CD4-positive, alpha-beta T cell treated with Interleukin-4 for 1 hour (primary cell): ENCODE measurements around the gene TIAM1.

ENCODE experiments used
- DNase-seq, 2 donors: peaks; one replicate each; pipeline ENCODE4 v3.0.0-alpha.2; 2020 to 2022

The TIAM1 gene, protein sequence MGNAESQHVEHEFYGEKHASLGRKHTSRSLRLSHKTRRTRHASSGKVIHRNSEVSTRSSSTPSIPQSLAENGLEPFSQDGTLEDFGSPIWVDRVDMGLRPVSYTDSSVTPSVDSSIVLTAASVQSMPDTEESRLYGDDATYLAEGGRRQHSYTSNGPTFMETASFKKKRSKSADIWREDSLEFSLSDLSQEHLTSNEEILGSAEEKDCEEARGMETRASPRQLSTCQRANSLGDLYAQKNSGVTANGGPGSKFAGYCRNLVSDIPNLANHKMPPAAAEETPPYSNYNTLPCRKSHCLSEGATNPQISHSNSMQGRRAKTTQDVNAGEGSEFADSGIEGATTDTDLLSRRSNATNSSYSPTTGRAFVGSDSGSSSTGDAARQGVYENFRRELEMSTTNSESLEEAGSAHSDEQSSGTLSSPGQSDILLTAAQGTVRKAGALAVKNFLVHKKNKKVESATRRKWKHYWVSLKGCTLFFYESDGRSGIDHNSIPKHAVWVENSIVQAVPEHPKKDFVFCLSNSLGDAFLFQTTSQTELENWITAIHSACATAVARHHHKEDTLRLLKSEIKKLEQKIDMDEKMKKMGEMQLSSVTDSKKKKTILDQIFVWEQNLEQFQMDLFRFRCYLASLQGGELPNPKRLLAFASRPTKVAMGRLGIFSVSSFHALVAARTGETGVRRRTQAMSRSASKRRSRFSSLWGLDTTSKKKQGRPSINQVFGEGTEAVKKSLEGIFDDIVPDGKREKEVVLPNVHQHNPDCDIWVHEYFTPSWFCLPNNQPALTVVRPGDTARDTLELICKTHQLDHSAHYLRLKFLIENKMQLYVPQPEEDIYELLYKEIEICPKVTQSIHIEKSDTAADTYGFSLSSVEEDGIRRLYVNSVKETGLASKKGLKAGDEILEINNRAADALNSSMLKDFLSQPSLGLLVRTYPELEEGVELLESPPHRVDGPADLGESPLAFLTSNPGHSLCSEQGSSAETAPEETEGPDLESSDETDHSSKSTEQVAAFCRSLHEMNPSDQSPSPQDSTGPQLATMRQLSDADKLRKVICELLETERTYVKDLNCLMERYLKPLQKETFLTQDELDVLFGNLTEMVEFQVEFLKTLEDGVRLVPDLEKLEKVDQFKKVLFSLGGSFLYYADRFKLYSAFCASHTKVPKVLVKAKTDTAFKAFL (N-terminal part only)

DNA sequence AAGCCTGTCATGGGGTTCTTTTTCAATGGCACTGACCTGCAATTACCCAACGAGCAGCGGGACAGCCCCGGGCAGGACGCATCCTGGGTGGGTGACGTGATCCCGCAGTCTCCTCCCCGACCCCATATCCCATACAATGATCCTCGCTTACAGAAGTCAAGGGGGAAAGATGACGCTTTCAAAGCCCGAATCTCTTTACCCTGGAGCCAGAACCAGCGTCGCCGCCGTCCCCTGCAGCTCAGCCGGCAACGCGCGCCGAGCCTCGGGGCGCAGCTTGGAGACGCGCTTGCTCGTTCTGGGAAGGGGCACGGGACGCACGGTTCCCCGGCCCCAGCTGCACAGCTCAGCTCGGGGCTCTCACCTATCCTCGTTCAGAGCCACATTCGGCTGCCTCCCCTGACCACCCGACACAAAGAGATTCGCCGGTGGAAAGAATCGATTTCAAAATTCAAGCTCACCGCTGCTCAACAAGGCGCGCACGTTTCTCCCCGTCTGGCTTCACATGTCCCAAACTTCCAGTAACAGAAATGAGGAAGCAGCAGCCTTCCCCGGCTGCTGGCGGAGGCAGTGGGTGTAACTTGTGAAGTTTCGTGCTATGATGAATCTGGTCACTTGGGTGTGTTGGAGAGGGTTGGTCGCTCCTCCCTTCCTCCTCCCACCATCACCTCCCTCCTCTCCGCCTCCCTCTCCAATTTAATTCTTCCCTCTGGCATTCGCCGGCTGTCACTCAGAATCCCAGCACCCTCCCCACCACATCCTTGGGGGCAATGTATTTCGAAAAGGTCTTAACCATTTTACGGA, at the start of gene TIAM1:
Gene TIAM1 (minus strand): TSS at position 582 of the 801 bp plus-strand sequence. CDS start 77,289 bp downstream, outside the sequence.
- peak in 1 of 2 donors; percentile 56 for DNase-seq

DNA sequence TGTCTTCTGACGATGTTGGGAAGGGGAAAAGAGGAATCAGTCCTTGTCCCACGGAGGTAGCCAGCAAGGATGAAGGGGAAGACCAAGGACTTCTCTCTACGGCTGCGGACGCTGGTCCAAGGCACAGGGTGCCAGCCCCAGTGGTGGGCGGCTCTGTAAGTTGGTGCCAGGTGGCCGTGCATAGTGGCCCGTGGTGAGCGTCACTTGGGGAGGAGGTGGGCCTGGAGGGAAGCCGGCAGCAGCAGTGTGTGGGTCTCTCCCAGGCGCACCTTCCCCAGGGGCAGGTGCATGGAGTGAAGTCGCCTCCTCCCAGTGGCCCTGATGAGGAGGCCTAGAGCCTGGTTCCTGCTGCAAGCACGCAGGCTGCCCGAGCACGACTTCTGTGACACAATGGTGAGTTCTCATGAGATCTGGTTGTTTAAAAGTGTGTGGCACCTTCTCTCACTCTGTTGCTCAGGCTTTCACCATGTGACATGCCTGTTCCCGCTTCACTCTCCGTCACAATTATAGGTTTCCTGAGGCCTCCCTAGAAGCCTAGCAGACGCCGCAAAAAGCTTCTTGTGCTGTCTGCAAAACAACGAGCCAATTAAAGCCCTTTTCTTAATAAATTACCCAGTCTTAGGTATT, 43.6 kb upstream of the TIAM1 start:
- DNase-seq: no peak

DNA sequence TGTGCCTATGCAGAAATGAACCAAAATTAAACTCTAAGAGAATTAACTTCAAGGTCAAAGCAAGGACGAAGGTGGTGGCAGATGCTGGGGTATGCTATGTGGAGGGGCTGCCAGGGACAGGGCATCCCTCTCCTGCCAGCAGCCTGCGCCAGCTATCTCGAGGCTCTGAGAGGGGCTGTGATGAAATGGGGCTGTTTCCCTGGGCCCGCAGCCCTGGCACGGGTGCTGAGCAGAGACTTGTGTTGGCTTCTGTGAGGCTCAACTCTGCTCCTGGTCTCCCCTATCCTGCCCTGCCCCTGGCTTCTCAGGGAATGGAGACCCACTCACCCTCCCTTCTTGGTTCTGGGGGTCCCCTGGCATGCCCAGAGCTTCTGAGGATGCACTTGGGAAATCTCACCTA, 41.9 kb upstream of the TIAM1 start:
- no peak for DNase-seq

DNA sequence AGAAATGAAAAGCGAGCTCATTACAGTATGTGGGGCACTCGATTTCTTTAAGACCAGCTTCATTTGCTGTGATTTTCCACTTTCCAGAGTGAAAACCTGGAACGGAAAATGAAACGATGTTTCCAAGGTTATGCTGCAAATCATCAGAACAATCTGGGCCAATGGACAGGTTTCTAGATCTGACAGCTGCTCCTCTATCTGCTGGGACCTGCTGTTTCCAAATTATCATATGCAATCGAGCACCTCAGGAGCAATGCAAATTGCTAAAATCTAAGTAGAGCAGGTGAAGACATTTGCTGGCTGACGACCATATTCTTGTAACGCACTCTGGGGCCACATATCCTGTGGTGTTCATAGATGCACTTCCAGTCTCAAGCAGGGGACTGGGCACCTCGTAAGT, 39.7 kb upstream of the TIAM1 start:
- no peak for DNase-seq

DNA sequence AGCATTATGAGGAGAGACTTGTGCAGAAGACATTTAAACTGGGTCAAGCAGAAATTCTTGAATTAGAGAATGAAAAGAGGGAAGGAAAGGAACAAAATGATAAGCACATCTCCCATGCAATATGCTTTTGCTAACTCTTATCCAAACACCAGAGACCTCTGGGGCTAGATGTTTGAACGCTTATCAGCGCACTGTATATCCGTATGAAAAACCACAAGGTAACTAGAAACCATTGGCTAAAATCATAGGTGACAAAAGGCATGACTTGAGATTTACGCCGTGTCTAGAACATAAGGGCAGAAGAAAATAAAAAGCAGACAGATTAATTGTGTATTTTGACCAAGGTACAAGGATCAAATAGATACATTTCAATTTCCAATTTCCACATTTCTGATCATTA, 38.0 kb upstream of the TIAM1 start:
- no peak for DNase-seq

DNA sequence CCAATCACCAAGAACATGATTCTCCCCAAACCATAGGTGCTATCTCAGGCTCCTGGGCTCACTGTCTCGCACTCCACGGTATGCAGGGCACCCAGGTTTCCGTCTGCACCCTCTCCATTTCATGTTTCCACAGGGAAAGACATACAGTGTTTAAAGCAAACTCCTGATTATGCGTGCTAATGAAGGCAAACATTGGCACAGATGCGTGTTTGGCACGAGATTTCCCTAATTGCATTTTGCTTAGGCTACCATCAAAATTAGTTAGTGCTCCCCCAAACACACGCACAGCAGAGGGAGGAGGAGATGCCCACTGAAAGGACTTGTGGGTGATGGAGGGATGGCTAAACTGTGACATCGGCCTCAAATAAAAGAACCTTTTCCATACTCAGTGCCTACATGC, 32.2 kb upstream of the TIAM1 start:
- DNase-seq: no peak

DNA sequence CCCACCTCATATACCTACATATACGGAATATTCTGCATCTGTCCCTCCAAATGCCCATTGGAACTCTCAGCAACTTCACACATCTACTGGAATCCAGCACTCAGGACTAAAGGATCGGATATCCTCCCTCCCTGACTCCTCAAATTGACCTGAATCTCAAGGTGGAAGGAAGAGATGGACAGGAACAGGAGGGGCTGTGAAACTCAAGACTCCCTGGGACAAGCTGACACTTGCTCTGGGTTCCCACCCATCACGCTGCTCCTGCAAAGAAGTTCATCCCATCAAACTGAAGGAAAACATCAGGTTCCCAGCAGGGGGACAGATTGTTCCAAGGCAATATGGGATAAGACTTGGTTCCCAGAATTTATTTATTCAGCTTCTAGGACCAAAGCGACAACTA, 30.3 kb upstream of the TIAM1 start:
- DNase-seq: no peak

DNA sequence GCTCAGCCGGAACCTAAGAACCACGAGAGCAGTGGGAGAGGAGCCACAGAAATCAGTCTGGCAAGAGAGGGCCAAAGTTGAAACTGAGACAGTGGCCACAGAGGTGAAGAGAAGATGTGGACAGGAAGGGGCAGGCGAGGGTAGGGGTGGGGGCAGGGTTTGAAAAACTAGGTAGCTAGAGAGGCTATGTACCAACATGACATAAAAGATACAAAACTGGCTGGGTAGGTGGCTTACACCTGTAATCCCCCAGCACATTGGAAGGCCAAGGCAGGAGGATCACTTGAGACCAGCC, 28.4 kb upstream of the TIAM1 start:
- no peak for DNase-seq

DNA sequence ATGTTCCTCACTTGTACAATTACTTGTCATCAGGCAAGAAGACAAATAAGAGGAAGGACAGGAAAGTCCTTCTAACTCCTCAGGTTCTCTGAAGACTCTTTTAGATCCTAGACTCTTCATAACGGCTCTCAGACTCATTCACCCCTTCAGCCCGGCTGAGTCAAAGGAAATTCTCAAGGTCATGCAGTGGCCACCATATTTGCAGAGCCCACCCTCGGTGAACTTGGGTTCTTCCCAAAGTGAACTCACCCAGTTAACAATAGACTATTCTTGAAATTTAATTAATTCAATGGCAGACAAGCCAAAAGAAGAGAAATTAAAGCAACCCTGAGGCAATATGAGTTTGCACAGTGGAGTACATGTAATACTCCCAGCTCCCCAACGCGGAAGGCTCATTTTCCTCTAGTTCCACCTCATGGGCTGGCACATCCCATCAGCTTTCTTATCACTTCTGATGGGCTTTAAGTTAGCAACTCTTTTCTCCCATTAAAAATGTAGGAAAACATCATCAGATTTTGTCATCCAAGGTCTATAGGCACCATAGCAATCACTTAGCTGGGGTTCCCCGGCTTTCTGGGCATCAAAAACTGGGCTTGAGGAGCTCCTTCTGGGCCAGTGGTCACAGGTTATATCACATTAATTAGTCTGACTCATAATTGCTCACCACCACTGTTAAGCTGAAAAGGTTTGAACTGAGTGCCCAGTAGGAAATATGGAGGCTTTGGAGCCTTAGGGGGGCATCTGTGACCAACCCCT, 27.8 kb upstream of the TIAM1 start:
- no peak for DNase-seq

DNA sequence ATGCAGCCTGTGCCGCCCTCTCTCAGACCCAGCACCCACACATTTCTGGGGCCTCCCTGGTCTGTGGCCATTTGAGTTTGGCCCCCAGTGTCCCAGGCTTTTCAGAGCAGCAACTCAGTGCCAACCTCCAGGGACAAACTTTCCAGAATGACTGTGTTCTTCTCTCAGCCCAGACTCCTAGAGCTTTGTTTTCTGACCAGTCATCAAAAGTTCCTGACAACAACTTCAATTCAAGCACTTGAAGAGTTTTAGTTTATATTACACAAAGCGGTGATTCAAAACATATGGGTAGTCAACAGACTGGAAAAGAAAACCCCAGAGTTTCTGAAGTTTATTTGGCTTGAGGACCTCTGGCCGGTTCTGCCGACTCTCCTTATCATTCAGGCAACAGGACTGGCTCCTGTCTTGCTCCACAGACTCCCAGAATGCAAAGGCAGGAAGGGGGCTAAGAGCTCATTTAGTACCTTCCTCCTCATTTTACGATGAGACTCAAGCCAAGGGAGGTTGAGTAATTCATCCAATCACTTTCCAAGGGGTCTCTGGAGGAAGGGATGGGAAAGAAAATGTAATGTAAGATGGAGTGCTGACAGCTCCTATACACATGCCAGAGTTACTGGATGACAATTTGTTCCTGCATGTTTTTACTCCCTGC, 27.0 kb upstream of the TIAM1 start:
- DNase-seq: no peak

DNA sequence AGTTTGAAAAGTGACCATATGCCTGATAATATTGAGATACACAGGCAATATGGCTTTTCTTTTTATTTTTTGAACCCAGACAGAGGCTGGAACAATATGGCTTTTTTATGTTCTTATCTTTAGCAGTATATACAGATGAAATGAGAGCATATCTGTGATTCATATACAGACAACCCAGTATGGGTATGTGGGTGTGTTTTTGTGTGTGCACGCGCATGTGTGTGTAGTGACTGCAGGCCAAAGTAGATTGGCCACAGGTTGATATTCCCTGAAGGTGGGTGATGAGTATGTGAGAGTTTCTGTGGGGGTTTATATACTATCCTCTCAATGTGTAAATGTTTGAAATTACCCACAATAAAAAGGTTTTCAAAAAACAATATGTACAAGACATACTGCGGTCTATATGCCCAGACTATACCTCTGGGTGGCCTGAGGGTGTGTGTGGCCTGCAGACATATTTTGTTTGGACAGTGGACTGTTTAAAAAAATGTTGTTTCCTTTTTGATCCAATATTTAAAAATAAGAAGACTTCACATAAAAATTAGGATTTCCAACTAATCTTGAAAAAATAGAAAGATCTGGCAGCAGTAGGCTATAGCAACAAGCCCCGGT, 26.3 kb upstream of the TIAM1 start:
- DNase-seq: no peak

DNA sequence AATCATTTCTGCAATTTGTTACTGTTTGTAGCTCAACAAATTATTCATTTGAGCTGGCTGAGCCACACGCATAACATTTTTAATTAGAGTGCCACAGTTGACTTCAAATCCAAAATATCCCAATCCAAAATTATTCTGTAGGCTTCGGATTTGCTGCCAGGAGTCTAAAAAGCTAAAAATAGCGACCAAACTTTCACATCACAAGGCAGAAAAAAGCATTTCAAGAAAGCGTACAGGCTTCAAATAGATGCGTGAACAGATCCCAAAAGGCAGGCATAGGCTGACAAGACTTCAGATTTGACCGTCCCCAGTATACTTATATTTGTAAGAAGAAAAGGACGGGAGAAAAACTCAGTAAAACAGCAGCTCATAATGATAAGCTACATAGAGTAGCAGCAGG, 24.3 kb upstream of the TIAM1 start:
- no peak for DNase-seq

DNA sequence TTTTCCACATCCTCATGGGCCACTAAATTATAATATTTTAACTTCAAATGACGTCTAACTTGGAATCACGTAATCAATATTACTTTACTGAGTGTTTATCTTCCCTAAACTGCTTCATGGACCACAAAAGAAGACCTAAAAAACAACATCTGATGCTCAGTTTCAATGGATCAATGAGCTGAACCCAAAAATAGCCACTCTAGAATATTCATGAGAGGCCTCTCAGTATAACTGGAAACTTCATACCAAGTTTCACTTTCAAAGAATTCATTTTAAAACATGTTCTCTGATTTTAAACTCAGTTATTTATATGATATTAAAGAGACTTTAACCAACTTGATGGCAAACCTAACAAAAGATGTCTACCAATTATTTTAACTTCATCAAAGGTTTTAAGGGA, 23.7 kb upstream of the TIAM1 start:
- DNase-seq: no peak

DNA sequence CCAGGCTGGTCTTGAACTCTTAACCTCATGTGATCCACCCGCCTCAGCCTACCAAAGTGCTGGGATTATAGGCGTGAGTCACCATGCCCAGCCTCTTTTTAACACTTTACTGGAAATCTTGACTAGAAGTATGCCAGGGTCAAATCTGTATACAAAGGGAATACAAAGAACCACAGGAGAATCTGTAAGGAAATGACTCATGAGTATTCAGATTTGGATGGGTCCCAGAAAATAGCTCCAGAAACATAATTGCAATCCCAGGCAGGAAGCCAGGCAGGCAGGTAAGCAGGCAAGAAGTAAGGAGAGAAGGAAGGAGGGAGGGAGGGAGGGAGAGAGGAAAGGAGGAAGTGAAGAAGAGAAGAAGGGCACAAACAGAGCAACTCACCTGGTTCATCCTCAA, 22.8 kb upstream of the TIAM1 start:
- no peak for DNase-seq

DNA sequence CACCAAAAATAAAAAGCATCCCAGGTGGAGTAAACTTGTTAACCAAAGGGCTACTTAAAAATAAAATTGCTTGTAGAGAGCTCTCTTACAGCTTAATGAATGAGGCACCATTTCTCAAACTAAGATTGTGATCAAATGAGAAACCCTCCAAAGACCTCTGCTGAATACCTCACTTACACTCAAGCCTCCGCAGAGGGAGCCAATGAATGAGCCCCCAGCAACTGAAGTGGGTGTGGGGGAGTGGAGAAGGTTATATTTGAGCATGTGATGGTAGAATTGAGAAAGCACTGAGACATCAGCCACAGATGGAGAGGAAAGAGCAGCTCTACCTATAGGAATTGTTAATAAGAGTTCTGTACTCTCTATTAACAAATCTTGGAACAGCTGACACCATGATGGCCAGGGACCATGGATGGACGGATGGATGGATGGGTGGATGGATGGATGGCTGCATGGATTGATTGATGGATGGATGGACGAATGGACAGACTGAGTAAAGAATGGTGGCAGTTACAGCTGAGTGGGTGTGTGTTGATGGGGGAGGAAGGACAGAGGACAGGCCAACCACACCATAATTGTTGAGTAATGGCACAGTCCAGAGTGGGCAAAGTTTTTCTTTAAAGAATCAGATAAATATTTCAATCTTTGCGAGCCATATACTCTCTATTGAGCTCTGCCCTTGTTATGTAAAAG, 20.3 kb upstream of the TIAM1 start:
- DNase-seq: no peak

DNA sequence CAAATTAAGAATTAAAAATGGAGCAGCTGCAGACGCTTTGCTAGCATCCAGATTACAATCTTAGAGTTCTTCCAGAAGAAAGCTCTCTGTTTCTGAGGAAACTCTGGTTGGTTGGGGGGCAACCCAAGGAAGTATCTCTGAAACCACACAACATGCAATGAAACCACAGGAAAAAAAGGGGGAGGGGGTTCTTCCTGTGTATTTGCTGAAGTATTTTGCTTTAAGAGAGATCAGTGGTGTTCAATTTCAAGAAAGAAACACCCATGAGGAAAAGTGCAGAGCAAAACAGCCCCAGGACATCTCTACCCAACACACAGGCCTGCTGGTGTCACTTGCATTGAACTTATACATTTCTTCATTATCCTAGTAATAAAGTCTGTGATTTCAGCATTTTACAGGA, 19.7 kb upstream of the TIAM1 start:
- peak in 1 of 2 donors; percentile 53 for DNase-seq

DNA sequence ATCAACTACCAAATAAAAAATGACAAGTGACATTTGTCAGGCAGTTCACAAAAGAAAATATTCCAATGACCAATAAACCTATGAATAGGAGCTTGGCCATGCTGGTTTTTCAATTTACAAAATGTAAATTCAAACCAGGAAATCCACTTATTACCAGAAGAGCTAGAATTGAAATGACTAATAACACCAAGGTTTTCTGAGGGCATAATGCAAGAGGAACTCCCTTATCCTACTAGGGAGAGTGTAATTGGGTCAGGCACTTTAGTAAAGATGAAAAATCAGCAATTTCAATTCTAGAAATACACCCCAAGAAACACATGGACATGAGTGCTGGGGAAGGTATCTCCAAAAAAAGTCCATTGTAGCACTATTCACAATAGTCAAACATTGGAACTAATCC, 16.7 kb upstream of the TIAM1 start:
- DNase-seq: no peak

DNA sequence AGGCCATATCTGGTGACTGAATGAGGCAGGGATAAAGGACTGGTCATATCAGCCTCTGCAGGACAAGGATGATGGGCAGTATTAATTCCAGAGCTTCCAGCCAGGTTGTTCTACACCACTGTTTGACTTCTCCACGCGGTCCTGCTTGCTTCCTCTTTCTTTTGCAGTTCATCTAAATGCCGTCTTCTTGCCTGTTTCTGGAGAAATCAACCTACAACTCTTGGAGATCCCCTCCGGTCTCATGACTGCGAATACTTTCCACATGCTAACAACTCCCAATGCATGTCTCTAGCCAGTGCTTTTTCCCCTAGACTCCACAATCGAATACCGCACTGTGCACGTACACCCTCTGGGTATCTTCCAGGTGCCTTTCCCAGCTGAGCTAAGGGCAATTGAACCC, 14.1 kb upstream of the TIAM1 start:
- no peak for DNase-seq

DNA sequence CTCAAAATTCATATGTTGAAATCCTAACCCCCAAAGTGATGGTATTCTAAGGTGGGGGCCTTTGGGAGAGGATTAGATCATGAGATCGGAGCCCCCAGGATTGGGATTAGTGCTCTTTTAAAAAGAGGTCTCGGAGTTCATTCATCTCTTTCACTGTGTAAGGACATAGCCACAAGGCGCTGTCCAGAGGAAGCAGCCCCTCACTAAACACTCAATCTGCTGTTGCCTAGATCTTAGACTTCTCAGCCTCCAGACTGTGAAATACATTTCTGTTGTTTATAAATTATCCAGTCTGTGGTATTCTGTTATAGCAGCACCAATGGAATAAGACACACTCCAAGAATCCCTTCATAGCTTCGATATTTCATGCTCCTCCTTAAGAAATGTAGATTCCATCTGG, 12.4 kb upstream of the TIAM1 start:
- no peak for DNase-seq
